Gastroesophageal sphincter (tissue), 3 donors: ENCODE data around the gene OLIG1.

Source experiments
- EP300 ChIP-seq: sonication (generic); formaldehyde crosslinking; IDR thresholded peaks from one replicate; pipeline ENCODE4 v1.6.1; 2017; ENCODE audit warnings: antibody characterized with exemption, mild to moderate bottlenecking
- POLR2AphosphoS5 ChIP-seq: sonication (generic); formaldehyde crosslinking; IDR thresholded peaks from one replicate; pipeline ENCODE4 v1.6.1; 2017; ENCODE audit warnings: antibody characterized with exemption
- TF ChIP-seq, protein P1 (sequence below), 4 experiments: fragments of 200-600 bp in 2 of 4; fragments of 450-650 bp in 2 of 4; sonication (generic) in 1 of 4; IDR thresholded peaks; one replicate each; pipeline ENCODE4 v1.5.1; 2017 to 2019; ENCODE audit warnings: antibody characterized with exemption in 4 of 4, mild to moderate bottlenecking in 2 of 4, moderate library complexity in 2 of 4

DNA sequence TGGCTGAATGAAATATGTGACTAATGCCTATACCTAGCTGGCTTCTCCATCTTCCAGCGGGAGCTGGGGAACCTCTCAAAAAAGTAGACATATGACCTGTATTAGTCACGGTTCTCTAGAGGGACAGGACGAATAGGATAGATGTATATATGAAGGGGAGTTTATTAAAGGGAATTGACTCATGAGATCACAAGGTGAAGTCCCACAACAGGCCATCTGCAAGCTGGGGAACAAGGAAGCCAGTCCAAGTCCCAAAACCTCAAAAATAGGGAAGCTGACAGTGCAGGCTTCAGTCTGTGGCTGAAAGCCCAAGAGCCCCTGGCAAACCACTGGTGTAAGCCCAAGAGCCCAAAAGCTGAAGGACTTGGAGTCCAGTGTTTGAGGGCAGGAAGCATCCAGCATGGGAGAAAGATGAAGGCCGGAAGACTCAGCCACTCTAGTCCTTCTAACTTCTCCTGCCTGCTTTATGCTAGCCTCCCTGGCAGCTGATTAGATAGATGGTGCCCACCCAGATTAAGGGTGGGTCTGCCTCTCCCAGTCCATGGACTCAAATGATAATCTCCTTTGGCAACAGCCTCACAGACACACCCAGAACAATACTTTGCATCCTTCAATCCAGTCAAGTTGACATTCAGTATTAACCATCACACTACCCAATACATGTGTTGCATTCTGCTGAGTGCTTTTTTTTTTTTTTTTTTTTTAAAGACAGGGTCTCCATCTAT lies 19.6 kb downstream of the OLIG1 start:
- no peak for TF ChIP-seq EP300
- TF ChIP-seq, protein P1, sequence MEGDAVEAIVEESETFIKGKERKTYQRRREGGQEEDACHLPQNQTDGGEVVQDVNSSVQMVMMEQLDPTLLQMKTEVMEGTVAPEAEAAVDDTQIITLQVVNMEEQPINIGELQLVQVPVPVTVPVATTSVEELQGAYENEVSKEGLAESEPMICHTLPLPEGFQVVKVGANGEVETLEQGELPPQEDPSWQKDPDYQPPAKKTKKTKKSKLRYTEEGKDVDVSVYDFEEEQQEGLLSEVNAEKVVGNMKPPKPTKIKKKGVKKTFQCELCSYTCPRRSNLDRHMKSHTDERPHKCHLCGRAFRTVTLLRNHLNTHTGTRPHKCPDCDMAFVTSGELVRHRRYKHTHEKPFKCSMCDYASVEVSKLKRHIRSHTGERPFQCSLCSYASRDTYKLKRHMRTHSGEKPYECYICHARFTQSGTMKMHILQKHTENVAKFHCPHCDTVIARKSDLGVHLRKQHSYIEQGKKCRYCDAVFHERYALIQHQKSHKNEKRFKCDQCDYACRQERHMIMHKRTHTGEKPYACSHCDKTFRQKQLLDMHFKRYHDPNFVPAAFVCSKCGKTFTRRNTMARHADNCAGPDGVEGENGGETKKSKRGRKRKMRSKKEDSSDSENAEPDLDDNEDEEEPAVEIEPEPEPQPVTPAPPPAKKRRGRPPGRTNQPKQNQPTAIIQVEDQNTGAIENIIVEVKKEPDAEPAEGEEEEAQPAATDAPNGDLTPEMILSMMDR (IDR thresholded peaks at IDR 0.05) = no peak
- no peak for TF ChIP-seq POLR2AphosphoS5
